Stimulated activated CD8-positive, alpha-beta memory T cell treated with anti-CD3 and anti-CD28 coated beads, Interleukin-12 subunit alpha, Interleukin-12 subunit beta, amount 100 ng/mL, for 24 hours (primary cell): ENCODE measurements around the gene NCKAP5L.

ENCODE experiments used
- DNase-seq: peaks from one replicate; pipeline ENCODE4 v3.0.0-alpha.2; 2020; ENCODE audit errors: extremely low read depth

The NCKAP5L gene

DNA sequence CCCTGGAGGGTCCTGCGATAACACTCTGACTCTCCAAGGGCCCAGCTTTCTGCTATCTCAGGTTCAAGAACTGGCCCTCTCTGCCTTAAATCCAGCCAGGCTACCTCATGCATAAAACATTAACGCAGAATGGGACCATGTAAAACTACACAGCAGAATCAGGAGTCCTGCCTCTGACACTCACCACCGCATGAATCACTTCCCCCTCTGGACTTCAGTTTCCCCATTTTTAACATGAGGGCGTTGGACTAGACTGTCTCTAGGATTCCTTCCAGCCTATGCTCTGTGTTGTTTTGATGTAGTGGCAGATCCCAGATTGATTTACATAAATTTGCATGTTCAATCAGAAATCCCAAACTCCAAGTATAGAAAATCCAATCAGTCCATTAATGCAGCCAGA lies 3.3 kb downstream of the NCKAP5L start:
- no peak for DNase-seq

DNA sequence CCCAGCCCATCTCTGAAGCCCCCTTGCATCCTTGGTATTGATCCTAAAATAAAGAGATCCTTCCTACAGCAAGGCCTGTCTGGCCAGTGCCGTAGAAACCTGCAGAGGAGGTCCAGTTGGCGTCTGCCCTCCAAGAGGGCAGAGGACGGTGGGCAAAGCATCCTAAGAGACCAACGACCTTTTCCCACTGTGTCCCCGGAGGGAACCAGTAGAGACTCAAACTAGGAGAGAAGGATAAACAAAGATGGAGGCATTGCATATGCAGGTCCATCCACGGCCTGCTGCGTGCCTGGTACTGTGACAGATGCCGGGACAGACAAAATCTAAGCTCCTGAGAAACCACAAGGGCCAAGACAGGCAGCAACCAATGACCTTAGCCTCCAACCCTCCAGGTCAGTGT lies 3.8 kb downstream of the NCKAP5L start:
- DNase-seq: no peak

DNA sequence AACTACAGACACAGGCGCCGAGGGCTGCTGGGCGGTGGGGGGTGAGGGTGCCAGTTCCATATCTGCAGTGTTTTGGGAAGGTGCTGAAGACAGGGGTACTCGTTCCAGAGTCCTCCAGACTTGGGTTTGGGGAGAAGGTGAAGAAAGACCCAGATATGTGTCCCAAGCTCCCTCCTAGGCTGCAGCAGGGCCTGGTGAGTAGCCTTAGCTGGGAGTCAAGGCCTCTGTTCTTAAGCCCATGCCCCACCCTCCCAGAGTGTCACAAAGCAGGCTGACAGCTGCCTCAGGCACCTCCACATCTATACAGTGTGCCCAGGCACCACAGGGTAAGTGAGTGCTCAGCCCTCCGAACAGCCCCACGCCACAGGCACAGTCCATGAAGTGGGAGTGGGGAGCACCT lies 4.3 kb downstream of the NCKAP5L start:
- no peak for DNase-seq

DNA sequence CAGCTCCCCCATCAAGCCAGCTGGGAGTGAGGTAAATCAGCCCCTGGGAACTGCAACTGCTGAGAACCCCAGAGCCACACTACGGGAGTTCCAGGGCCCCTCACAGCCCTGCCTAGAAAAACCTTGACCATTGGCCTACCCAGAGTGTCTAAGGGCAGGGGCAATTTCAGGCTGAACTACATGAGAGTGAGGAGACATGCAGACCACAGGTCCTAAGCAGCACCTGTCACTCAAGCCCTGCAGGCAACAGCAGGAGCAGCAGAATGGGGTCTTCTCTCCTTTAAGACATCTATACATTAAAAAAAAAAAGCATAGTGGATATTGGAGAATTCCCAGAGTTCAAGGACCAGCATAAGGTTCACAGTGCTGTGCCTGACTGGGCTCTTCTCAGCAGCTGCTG lies 4.9 kb downstream of the NCKAP5L start:
- DNase-seq: no peak

DNA sequence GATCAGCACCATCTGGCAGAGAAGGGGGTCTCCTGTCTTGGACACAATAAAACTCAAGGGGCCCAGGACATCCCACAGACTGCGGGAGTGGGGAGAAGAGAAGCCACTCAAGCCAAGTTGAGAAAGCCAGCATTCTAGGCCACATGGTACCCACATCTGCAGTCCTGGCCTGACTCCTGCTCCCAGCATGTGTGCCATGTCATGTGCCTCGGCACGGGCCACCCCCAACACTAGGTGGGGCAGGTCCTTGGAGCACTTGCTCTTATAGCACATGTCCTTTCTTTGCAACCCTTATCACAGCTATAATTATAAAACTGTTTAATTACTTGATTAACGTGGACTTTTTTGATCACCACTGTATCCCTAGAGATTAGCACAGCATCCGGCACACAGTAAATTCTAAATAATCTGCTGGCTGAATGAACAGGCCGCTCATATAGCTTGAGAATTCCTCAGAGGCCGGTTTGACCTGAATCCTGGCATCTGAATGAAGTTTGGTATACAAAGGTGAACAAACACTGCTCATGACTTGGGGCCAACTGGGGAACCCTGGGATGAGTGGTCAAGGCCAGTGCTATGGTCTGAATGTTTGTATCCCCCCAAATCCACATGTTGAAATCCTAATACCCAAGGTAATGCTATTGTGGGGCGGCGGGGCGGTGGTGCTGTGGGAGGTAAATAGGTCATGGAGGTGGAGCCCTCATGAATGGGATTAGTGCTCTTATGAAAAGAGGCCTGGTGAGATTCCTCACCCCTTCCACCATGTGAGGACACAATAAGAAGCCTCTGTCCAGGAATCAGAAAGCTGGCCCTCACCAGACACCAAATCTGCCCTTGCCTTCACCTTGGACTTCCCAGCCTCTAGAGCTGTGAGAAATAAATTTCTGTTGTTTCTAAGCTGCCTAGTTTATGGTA lies 6.6 kb downstream of the NCKAP5L start:
- no peak for DNase-seq

DNA sequence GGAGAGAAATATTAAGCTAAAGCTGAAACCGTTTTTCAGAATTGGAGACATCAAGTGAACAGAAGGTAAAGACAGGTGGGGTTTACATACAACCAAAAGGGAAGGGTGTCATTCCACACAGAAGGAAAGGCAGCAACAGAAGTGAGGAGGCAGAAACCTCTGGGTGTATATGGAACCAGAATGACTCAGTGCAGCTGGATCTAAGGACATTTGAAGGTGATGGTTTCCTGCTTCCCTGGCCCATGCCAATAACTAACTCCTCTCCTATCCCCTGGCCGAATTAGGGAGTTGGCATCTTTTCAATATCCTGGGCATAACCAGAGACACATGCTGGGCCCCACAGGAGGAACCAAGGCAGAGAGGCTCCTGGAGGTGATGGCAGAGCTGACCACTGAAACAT lies 8.4 kb downstream of the NCKAP5L start:
- no peak for DNase-seq

DNA sequence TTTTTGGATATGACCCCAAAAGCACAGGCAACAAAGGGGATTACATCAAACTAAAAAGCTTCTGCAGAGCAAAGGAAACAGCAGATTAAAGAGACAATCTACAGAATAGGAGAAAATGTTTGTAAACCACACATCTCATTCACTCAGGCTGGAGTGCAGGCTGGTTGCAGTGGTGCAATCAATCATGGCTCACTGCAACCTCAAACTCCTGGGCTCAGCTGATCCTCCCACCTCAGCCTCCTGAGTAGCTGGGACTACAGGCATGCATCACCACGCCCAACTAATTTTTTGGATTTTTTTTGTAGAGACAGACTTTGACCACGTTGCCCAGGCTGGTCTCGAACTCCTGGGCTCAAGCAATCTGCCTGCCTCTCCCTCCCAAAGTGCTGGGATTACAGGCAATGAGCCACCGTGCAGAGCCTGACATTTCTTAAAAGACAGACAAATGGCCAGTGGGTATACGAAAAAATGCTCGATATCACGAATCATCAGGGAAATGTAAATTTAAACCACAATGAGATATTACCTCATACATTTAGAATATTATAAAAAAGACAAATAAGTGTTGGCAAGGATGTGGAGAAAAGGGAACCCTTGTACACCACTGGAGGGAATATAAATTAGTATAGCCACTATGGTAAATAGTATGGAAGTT lies 9.8 kb downstream of the NCKAP5L start:
- no peak for DNase-seq

DNA sequence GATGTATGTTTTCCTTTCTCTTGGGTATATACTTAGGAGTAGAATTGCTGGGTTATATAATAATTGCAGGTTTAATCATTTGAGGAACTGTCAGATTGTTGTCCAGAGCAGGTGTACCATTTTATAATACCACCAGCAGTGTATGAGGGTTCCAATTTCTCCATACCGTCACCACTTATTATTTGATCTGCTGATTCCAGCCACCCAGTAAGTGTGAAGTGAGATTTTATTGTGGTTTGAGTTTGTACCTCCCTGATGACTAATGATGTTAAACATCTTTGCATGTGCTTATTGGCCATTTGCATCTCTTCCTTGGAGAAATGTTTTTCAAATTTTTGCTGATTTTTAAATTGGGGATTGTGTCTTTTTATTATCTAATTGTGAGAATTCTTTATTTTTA lies 15.1 kb downstream of the NCKAP5L start:
- no peak for DNase-seq

DNA sequence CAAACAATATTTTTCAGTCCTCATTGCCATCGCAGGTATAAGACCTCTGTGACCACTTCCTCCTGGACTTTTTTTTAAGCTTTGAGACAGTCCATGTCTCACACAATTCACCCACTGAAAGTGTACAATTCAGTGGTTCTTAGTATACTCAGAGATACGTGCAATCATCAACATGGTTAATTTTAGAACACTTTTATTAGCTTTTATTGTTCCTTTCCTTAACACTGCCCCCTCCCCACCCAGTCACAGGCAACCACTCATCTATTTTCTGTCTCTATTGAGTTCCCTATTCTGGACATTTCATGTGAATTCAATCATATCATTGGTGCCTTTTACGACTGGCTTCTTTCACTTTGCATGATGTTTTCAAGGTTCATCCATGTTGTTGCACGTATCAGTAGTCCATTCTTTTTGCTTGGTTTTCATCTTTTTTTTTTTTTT lies 16.2 kb downstream of the NCKAP5L start:
- DNase-seq: no peak

DNA sequence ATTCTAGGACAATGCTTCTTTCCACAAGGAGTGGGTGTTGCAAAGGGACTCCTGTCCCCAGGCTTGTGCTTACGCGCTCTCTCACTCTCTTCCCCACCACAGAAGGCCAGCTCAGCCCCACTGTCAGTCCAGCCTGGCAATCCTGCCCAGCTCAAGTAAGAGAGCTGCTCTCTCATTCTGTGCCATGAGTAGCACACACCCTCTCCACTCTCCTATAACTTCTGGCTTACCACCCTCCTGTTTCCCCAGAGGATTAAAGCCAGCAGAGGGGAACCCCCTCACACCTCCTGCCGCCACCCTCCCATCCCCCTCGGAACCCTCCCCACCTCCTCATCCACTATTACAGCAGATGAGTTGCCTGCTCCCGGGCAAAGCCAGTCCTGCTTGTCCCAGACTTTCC lies 17.1 kb downstream of the NCKAP5L start:
- no peak for DNase-seq

DNA sequence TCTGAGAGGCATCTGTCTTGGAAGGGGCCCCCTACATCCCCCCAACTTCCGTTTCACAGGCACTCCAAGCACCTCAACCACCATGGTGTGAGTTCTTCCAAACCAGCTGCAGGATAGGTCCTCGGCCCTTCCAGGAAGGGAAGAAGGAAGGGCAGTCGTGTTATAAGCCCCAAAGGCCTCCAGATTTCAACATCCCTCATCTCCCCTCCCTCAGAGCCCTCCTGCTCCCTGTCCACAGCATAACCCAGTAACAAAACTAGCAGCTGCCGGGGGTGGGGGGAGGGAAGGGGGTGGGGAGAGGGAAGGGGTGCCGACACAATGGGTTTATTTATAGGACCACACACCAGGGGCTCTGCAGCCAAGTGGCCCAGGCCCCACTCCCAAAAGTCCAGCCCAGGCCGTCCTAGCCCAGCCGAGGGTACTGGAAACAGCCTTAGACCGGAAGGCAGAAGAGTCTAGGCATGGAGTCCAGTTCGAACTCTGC lies 18.3 kb downstream of the NCKAP5L start:
- no peak for DNase-seq

DNA sequence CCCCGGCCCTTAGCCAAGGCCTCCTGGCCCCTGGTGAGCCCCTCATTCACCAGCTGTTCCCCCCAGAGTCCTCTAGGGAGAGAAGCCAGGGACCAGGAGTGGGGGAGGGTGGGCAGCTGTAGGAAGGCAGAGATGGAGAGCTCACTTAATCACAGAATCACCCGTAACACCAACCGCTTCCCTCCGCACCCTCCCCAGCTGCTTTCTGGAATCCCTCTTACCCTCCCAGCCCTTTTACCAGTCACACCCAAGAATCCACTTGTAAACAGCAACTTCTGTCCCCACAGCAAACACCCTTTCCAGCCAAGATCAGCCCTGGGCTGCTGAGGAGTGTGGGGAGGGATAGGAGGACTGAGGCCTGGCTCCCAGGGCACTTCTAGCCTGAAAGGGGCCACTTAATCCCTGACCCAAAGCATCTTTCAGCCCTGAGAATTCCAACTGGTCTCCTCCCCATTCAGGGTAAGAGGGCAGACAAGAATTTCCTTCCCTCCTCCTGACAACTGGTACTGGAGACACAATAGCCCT lies 18.8 kb downstream of the NCKAP5L start:
- no peak for DNase-seq

DNA sequence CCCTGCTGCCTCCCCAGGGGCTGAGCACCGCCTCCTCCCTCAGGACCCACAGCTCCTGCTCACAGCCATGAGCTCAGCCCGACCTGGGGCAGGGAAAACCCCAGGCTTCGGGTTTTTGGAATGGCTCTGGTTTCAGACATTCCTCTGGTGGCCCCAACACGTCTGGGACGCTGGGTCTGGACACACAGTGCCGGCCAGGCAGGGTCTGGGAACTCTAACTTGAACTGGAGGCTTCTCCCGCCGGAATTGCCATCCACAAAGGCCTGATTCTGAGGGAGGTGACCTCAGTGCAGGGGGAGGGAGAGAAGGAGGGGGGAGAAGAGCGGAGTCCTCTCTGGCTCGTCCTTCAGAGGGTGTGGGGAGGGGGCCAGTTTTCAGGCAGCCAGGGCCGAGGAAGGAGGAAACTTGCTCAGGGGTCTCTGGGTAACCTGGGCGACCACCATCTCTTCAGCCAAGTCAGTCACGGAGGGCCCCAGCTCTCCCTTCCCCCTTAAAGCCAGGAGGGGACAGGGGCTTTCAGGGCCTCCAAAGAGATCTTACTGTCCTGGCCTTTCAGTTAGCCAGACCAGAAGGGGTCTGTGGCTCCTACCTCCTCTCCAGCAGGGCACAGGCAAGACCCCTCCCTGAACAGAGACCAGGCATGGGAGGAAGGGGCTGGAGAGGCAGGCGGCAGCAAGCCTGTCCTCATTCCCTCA lies 19.4 kb downstream of the NCKAP5L start:
- DNase-seq: no peak

DNA sequence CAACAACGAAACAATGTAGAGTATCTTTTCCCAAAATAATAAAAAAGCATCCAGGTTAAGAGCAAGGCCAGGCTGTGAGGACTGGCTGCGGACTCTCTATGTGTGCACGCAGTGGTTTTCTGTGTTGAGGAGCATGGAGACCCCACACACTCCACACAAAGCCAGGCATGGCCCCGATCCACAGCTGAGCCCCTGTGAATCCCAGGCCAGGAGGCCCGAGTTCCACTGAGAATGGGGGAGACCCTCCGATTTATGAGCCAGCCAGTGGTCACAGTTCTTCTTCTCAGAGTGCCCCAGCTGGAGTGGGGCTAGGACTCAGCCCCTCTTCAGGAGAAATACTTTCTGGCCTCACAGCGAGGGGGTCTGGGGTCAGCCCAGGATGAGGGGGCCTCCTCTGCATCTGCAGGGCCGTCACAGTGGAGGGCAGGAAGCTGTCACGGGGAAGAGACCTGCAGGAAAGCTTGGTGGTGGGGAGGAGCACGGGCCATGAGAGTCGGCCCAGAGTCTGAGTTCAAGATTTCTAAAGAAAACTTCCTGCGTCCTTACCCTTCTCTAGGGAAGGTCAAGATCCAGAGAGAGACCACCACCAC lies 20.1 kb downstream of the NCKAP5L start:
- DNase-seq: no peak

DNA sequence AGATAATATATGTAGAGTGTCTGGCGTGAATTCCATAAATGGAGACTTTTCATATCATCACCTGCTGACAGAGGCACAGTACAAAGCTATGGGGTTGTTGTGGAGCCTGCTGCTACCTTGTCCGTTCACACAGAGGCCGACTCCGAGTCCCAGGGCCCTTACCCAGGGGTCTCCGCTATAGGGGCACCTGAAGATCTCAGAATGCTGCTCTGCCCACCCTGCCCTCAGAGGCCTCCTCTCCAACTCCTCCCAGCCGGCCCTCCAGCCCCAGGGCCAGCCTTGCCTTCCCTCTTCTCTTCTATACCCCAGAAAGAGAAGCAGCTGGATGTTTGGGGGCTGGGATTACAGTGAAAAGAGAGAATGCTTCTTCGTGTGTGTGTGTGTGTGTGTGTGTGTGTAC lies 21.3 kb downstream of the NCKAP5L start:
- DNase-seq: no peak

DNA sequence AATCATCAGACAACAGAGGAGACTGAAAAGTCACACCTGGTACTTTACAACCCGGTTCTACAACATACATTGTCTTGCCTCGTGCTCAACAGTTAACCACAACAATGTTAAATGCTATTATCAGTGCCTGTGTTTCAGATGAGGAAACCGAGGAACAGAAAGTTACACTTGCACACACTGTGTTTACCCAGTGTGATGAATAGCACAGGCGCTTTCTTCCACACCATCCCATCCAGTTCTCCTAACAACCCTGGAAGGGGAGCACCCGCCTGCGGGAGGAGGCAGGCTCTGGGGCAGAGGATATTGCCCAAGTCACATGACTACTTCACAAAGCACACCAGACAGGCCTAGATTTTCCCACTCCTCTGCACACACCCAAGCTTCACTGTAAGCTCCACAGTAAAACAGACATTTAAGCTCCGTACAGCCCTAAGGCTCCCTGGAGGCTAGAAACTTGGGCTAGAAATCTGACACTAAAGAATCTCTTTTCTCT lies 21.8 kb downstream of the NCKAP5L start:
- DNase-seq: no peak

DNA sequence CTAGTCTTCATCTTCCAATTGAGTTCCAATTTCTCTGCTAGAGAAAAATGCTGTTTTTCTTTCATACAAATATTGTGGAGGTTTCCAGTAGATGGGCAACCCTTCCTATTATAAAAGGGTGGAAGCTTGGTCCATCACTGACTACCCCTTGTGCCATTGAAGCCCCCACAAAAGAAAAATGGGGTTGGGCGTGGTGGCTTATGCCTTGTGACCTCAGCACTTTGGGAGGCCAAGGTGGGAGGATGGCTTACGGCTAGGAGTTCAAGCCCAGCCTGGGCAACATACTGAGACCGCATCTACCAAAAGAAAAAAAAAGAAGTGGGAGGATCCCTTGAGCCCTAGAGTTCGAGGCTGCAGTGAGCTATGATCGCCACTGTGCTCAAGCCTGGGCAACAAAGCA lies 22.8 kb downstream of the NCKAP5L start:
- DNase-seq: no peak

DNA sequence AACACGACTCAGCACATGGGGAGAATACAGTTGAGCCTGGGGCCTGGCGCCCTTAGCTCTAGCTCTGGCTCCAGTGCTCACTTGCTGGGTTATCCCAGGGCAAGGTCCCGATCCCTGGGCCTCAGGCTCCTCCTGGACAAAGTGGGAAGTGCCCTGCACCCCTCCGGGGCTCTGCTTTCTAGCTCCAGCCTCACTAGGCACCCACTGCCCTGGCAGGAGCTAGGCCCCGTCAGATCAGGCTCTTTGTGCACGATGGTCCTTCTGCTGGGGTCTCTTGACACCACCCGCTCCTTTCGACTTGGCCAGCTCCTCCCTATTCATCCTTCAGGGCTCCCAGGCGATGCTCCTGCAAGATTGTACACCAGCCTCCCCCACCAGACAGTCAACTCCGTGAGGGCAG lies 23.4 kb downstream of the NCKAP5L start:
- no peak for DNase-seq

DNA sequence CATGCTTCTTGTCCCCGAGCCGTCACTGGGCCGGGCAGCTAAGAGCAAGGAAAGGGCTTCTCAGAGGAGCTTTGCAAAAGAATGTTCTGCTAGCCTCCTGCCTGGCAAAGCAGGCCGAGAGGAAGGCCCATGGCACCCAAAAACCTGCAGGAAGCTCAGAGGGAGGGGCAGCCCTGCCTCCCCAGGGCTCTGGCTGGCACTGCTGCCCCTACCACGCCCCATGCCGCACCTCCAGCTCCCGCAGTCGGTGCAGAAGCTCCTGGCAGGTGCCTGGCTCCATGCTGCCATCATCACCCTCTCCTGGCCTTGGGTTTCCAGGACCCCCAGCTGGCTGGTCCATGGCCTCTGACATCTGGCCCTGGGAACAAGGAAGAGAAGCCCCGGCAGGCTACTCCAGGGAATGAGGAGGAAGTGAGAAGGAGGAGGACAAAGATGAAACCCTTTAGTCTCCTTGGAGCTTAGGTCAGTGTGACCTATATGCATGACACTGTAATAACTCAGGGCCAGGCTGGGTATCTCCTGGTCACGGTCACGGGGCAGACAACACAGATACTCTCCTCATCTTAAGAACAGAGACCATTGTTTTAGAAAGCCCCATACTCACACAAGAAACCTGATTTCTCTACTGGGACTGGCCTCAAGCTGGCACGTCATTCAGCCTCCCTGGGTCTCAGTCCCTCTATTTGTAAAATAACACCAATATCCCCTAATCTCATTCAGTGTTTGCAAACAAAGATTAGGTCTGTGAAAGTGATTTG lies 24.3 kb downstream of the NCKAP5L start:
- no peak for DNase-seq

DNA sequence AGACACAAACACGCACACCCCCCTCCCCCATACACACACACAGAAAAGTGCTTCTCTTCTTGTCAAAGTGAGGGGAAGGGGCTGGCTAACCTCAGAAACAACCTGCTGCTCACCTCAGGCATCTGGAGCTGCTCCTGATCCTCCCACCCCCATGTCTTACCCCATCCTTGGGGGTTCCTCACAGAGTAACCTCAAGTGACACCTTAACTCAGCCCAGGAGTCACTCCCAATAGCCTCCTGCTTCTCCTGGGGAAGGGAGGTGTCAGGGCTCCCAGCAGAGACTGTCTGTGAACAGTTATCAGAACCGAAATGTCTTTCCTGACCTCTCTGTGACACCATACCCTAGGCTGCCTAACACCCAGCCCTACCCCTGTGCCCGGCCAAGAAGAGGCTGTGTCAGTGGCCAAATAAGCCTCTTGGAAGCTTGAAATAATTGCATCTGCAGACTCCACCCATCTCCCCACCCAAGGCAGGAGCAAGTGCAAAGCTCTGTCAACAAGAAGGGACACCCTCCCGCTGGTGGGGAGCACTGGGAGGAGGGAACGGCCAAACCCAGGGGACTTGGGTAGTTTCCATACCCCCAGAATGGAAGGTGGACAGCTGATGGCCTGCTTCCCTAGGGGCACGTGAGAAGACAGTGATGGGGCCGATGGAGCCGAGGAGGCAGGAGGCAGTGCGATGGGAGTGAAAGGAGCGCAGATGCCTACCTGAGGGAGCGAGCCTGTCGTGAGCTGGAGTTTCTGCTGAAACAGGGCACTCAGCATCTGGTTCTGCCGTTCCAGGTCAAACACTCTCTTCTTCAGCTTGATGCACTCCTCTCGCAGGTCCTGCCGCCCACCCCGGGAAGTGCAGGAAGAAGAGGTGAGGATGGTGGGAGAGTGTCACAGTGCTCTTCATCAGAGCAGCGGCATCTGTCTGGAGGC lies 26.8 kb downstream of the NCKAP5L start:
- DNase-seq: no peak
